HG03469 (cell line): ENCODE data around the gene CCL25.

Source experiments
- ATAC-seq: cut with Tn5 transposase; IDR thresholded peaks from one replicate; pipeline ENCODE4 v1.9.1; 2021; ENCODE audit warnings: mild to moderate bottlenecking, moderate library complexity, moderate number of reproducible peaks; ENCODE audit not compliant: unreplicated experiment

CCL25 gene

GRCh38 chr19:8109455-8109854 is 56.9 kb downstream of the CCL25 start:
- ATAC-seq: no peak

- no peak for ATAC-seq
Observed at GRCh38 chr19:8109890-8110662, 57.5 kb downstream of the CCL25 start.

GRCh38 chr19:8110931-8111330 is 58.4 kb downstream of the CCL25 start:
- ATAC-seq: no peak

- no peak for ATAC-seq
Observed at GRCh38 chr19:8111376-8111775, 58.8 kb downstream of the CCL25 start.
